BJ (cell line): ENCODE results near the gene CCDC102A. TPM values are rescaled to one million over a fixed set of nuclear protein-coding genes. Genes with fewer than 3 reads are reported as not detected.

ENCODE experiments used
- CTCF ChIA-PET: fragments of 350-600 bp; formaldehyde crosslinking; extraction: SDS; loops from one replicate; lab custom pipeline; 2021; ENCODE audit warnings: antibody characterized with exemption, inconsistent platforms; lab: Yijun Ruan, JAX
- POLR2A ChIA-PET: fragments of 300-600 bp; sonication (Branson Sonifier 250); formaldehyde crosslinking; extraction: SDS; loops from one replicate; lab custom pipeline; 2021; ENCODE audit warnings: antibody characterized with exemption; lab: Charles Lee
- DNase-seq: peaks from one replicate; pipeline ENCODE4 v3.0.0-alpha.2; 2011; ENCODE audit warnings: low read depth
- H3K27me3 ChIP-seq: 2 replicates; pipeline ENCODE4 v1.6.0; 2011; ENCODE audit warnings: low read length; ENCODE audit not compliant: control insufficient read depth, insufficient read depth
- H3K36me3 ChIP-seq: 2 replicates; pipeline ENCODE4 v1.5.1; 2011; ENCODE audit warnings: low read length; ENCODE audit not compliant: control insufficient read depth, insufficient read depth
- H3K4me3 ChIP-seq: 2 replicates; pipeline ENCODE4 v1.5.1; 2011; ENCODE audit warnings: low read depth, mild to moderate bottlenecking, control low read depth, low read length
- CTCF ChIP-seq: IDR thresholded peaks from 2 replicates; pipeline ENCODE4 v1.5.1; 2011; ENCODE audit warnings: low read depth, mild to moderate bottlenecking, control low read depth, inconsistent platforms, low read length, moderate library complexity; ENCODE audit not compliant: insufficient read depth
- polyA plus RNA-seq: library from polyadenylated mRNA; depleted of rRNA; stranded (reverse); fragments of >200 nt; gene quantifications from 2 replicates; pipeline ENCODE4 v1.2.3, GENCODE V29; 2011

Gene CCDC102A
- polyA plus RNA-seq, 1 experiment = 13.6 TPM

GRCh38 chr16:57540906-57541753, 4.8 kb upstream of the CCDC102A start:
- H3K36me3 ChIP-seq = no peaks in the 10 kb centered on the region
- CTCF ChIA-PET = interaction anchor here (1.9 to 2.4 kb wide), 2 partner anchors 21 to 36 kb away, joined by 4 to 8 read pairs; no protein-coding TSS in a partner anchor
- POLR2A ChIA-PET = no interaction called here
- H3K4me3 ChIP-seq = no peak overlapping the region
- DNase-seq = no peak
- TF ChIP-seq CTCF = no peak
- H3K27me3 ChIP-seq = peaks cover 12% of the 10 kb centered on the region

- no peaks in the 10 kb centered on the region for H3K36me3 ChIP-seq
- TF ChIP-seq CTCF = no peak
- no peak overlapping the region for H3K4me3 ChIP-seq
- no peak for DNase-seq
- POLR2A ChIA-PET = no interaction called here
- H3K27me3 ChIP-seq = peaks cover 9% of the 10 kb centered on the region
- CTCF ChIA-PET = no interaction called here
Measured at GRCh38 chr16:57540387-57540786, 4.0 kb upstream of the CCDC102A start.

- POLR2A ChIA-PET = no interaction called here
- Histone ChIP-seq H3K4me3 (no peak overlapping the region), H3K36me3 (no peaks in the 10 kb centered on the region), H3K27me3 (peaks cover 7% of the 10 kb centered on the region; the same call in 1 of the 2 replicates)
- no peak for TF ChIP-seq CTCF
- CTCF ChIA-PET = interaction anchor here (3.1 kb wide), 1 partner anchor 19 kb away, joined by 12 read pairs; no protein-coding TSS in a partner anchor
- no peak for DNase-seq
Measured at GRCh38 chr16:57539072-57539796, 2.9 kb upstream of the CCDC102A start.

- TF ChIP-seq CTCF = no peak
- ChIA-PET CTCF (interaction anchor here (3.1 kb wide), 1 partner anchor 18 kb away, joined by 12 read pairs; no protein-coding TSS in a partner anchor), POLR2A (no interaction called here)
- Histone ChIP-seq H3K36me3 (no peaks in the 10 kb centered on the region), H3K4me3 (no peak overlapping the region), H3K27me3 (peaks cover 7% of the 10 kb centered on the region; the same call in 1 of the 2 replicates)
- no peak for DNase-seq
Measured at GRCh38 chr16:57538235-57538721, 1.9 kb upstream of the CCDC102A start.
